Skeletal muscle satellite cell (primary cell): ENCODE measurements around the gene FBXO33. TPM values are rescaled to one million over a fixed set of nuclear protein-coding genes. Genes with fewer than 3 reads are reported as not detected.

ENCODE experiments used
- H3K27me3 ChIP-seq: 2 replicates; pipeline ENCODE4 v1.7.0; 2013; ENCODE audit warnings: low read length; ENCODE audit not compliant: control insufficient read depth, insufficient read depth
- H3K36me3 ChIP-seq: 2 replicates; pipeline ENCODE4 v1.7.0; 2013; ENCODE audit warnings: mild to moderate bottlenecking, control low read depth, low read length; ENCODE audit not compliant: insufficient read depth
- H3K4me1 ChIP-seq: 2 replicates; pipeline ENCODE4 v1.7.0; 2013; ENCODE audit warnings: low read length; ENCODE audit not compliant: control insufficient read depth, insufficient read depth
- H3K4me2 ChIP-seq: 2 replicates; pipeline ENCODE4 v1.7.0; 2013; ENCODE audit warnings: mild to moderate bottlenecking, low read length
- H3K4me3 ChIP-seq: 2 replicates; pipeline ENCODE4 v1.7.0; 2013; ENCODE audit warnings: low read length
- H3K9ac ChIP-seq: 2 replicates; pipeline ENCODE4 v1.7.0; 2013; ENCODE audit warnings: mild to moderate bottlenecking, low read depth, low read length, moderate library complexity
- H3K9me3 ChIP-seq: replicated peaks from 2 replicates; pipeline ENCODE4 v1.7.0; 2013; ENCODE audit warnings: mild to moderate bottlenecking, control low read depth, low read length
- total RNA-seq: library from RNA; depleted of rRNA; stranded (reverse); fragments of >200 nt; gene quantifications from 2 replicates; pipeline ENCODE4 v1.2.3, GENCODE V29; 2012; rRNA removed

FBXO33 gene
- 11.4 and 12.5 TPM in 2 replicates for total RNA-seq

- Histone ChIP-seq H3K27me3 (no peaks in the 10 kb centered on the region), H3K4me1 (peaks cover 19% of the 10 kb centered on the region)
Measured at GRCh38 chr14:39432179-39432618, at the start of gene FBXO33. FBXO33 (minus strand) TSS chr14:39432433; CDS start chr14:39432162, 271 bp downstream.

GRCh38 chr14:39474416-39474911 is 42.2 kb upstream of the FBXO33 start:
- no peak overlapping the region for H3K9ac ChIP-seq

More at GRCh38 chr14:39432179-39432618, at the start of gene FBXO33:
- Histone ChIP-seq H3K4me2 (peak within 1 kb of the TSS; percentile 96), H3K4me3 (peak within 1 kb of the TSS; percentile 98), H3K9me3 (no peaks in the 10 kb centered on the region), H3K36me3 (no peaks in the 10 kb centered on the region), H3K9ac (peak within 1 kb of the TSS; percentile 100)

GRCh38 chr14:39472078-39472477 is 39.8 kb upstream of the FBXO33 start:
- Histone ChIP-seq H3K9ac (no peak overlapping the region), H3K36me3 (no peaks in the 10 kb centered on the region), H3K27me3 (no peaks in the 10 kb centered on the region), H3K4me1 (no peaks in the 10 kb centered on the region), H3K9me3 (no peaks in the 10 kb centered on the region), H3K4me2 (no peak overlapping the region), H3K4me3 (no peak overlapping the region)

More at GRCh38 chr14:39474416-39474911, 42.2 kb upstream of the FBXO33 start:
- Histone ChIP-seq H3K27me3 (no peaks in the 10 kb centered on the region), H3K4me1 (no peaks in the 10 kb centered on the region), H3K36me3 (no peaks in the 10 kb centered on the region), H3K4me3 (no peak overlapping the region), H3K4me2 (no peak overlapping the region), H3K9me3 (no peaks in the 10 kb centered on the region)

- Histone ChIP-seq H3K27me3 (no peaks in the 10 kb centered on the region), H3K36me3 (no peaks in the 10 kb centered on the region)
Measured at GRCh38 chr14:39469094-39469710, 37.0 kb upstream of the FBXO33 start.

GRCh38 chr14:39467889-39468524 is 35.8 kb upstream of the FBXO33 start:
- Histone ChIP-seq H3K9ac (no peak overlapping the region), H3K36me3 (no peaks in the 10 kb centered on the region), H3K9me3 (no peaks in the 10 kb centered on the region), H3K4me1 (no peaks in the 10 kb centered on the region), H3K27me3 (no peaks in the 10 kb centered on the region), H3K4me3 (no peak overlapping the region), H3K4me2 (no peak overlapping the region)

More at GRCh38 chr14:39469094-39469710, 37.0 kb upstream of the FBXO33 start:
- no peak overlapping the region for H3K4me3 ChIP-seq
- no peak overlapping the region for H3K4me2 ChIP-seq
- no peaks in the 10 kb centered on the region for H3K4me1 ChIP-seq
- H3K9me3 ChIP-seq = no peaks in the 10 kb centered on the region
- H3K9ac ChIP-seq = no peak overlapping the region

GRCh38 chr14:39459795-39460478 is 27.7 kb upstream of the FBXO33 start:
- H3K4me2 ChIP-seq = no peak overlapping the region
- H3K36me3 ChIP-seq = no peaks in the 10 kb centered on the region
- H3K27me3 ChIP-seq = no peaks in the 10 kb centered on the region
- H3K9ac ChIP-seq = no peak overlapping the region
- H3K9me3 ChIP-seq = no peaks in the 10 kb centered on the region
- H3K4me3 ChIP-seq = no peak overlapping the region
- no peaks in the 10 kb centered on the region for H3K4me1 ChIP-seq

GRCh38 chr14:39456702-39457250 is 24.5 kb upstream of the FBXO33 start:
- H3K4me1 ChIP-seq = no peaks in the 10 kb centered on the region
- no peaks in the 10 kb centered on the region for H3K36me3 ChIP-seq
- no peak overlapping the region for H3K9ac ChIP-seq
- H3K4me2 ChIP-seq = no peak overlapping the region
- H3K4me3 ChIP-seq = no peak overlapping the region
- no peaks in the 10 kb centered on the region for H3K27me3 ChIP-seq
- H3K9me3 ChIP-seq = no peaks in the 10 kb centered on the region

- Histone ChIP-seq H3K36me3 (no peaks in the 10 kb centered on the region), H3K27me3 (no peaks in the 10 kb centered on the region), H3K4me3 (no peak overlapping the region), H3K9me3 (no peaks in the 10 kb centered on the region), H3K9ac (no peak overlapping the region), H3K4me2 (no peak overlapping the region), H3K4me1 (no peaks in the 10 kb centered on the region)
Measured at GRCh38 chr14:39454906-39455539, 22.8 kb upstream of the FBXO33 start.

GRCh38 chr14:39452680-39453079 is 20.4 kb upstream of the FBXO33 start:
- Histone ChIP-seq H3K4me2 (no peak overlapping the region), H3K27me3 (no peaks in the 10 kb centered on the region), H3K9ac (no peak overlapping the region)

GRCh38 chr14:39451811-39452210 is 19.6 kb upstream of the FBXO33 start:
- no peak overlapping the region for H3K4me2 ChIP-seq
- H3K9ac ChIP-seq = no peak overlapping the region
- no peaks in the 10 kb centered on the region for H3K4me1 ChIP-seq
- H3K9me3 ChIP-seq = no peaks in the 10 kb centered on the region
- no peak overlapping the region for H3K4me3 ChIP-seq
- H3K27me3 ChIP-seq = no peaks in the 10 kb centered on the region
- H3K36me3 ChIP-seq = no peaks in the 10 kb centered on the region

More at GRCh38 chr14:39452680-39453079, 20.4 kb upstream of the FBXO33 start:
- H3K36me3 ChIP-seq = no peaks in the 10 kb centered on the region
- H3K4me3 ChIP-seq = no peak overlapping the region
- H3K4me1 ChIP-seq = no peaks in the 10 kb centered on the region
- no peaks in the 10 kb centered on the region for H3K9me3 ChIP-seq

GRCh38 chr14:39447175-39447661 is 15.0 kb upstream of the FBXO33 start:
- Histone ChIP-seq H3K4me1 (no peaks in the 10 kb centered on the region), H3K9me3 (no peaks in the 10 kb centered on the region), H3K27me3 (no peaks in the 10 kb centered on the region), H3K36me3 (no peaks in the 10 kb centered on the region), H3K4me2 (no peak overlapping the region), H3K4me3 (no peak overlapping the region), H3K9ac (no peak overlapping the region)
